HEK293 (cell line): ENCODE measurements around the gene DKKL1.

ENCODE experiments used
- CTCF ChIA-PET: fragments of 350-600 bp; formaldehyde crosslinking; extraction: SDS; loops from one replicate; lab custom pipeline; 2021; ENCODE audit warnings: antibody characterized with exemption; lab: Yijun Ruan, JAX
- POLR2A ChIA-PET: fragments of 300-600 bp; formaldehyde crosslinking; extraction: SDS; loops from one replicate; lab custom pipeline; 2020; ENCODE audit warnings: antibody characterized with exemption, inconsistent platforms; lab: Yijun Ruan, JAX
- H3K27ac ChIP-seq: fragments of 200-500 bp; sonication (Bioruptor generic); 2 replicates; pipeline ENCODE4 v1.5.1; 2014; ENCODE audit warnings: low read depth, low read length, control low read depth, inconsistent platforms; ENCODE audit errors: extremely low read depth
- H3K36me3 ChIP-seq, 2 experiments: fragments of 200-500 bp in 1 of 2; sonication (Bioruptor generic) in 1 of 2; 1 replicate in 1 of 2; 2 replicates in 1 of 2; pipeline ENCODE4 v1.5.1; 2014 to 2017; ENCODE audit warnings: inconsistent platforms in 2 of 2, low read length in 2 of 2; ENCODE audit not compliant: control insufficient read depth in 2 of 2, insufficient read depth in 1 of 2
- H3K4me1 ChIP-seq: fragments of 200-500 bp; sonication (Bioruptor generic); 2 replicates; pipeline ENCODE4 v1.5.1; 2014; ENCODE audit warnings: mild to moderate bottlenecking, low read length, inconsistent platforms; ENCODE audit not compliant: control insufficient read depth, insufficient read depth
- H3K4me3 ChIP-seq: 2 replicates; pipeline ENCODE4 v1.5.1; 2011; ENCODE audit warnings: low read depth, mild to moderate bottlenecking, control low read depth, low read length, moderate library complexity
- H3K9me3 ChIP-seq: fragments of 200-500 bp; sonication (Bioruptor generic); 2 replicates; pipeline ENCODE4 v1.5.1; 2014; ENCODE audit warnings: low read depth, low read length, inconsistent platforms; ENCODE audit not compliant: control insufficient read depth, insufficient read depth
- ATF2 ChIP-seq: fragments of 450-650 bp; formaldehyde crosslinking; IDR thresholded peaks from 2 replicates; pipeline ENCODE4 v1.5.1; 2016; ENCODE audit warnings: missing biosample characterization, missing genetic modification characterization, low read depth
- BCL6B ChIP-seq: fragments of 450-650 bp; formaldehyde crosslinking; IDR thresholded peaks from 2 replicates; pipeline ENCODE4 v1.5.1; 2017; ENCODE audit warnings: missing biosample characterization, missing genetic modification characterization
- CTCF ChIP-seq: fragments of 450-650 bp; formaldehyde crosslinking; IDR thresholded peaks from 2 replicates; pipeline ENCODE4 v1.5.1; 2016; ENCODE audit warnings: missing biosample characterization, missing genetic modification characterization
- FEZF1 ChIP-seq: fragments of 450-650 bp; formaldehyde crosslinking; IDR thresholded peaks from 2 replicates; pipeline ENCODE4 v1.5.1; 2016; ENCODE audit warnings: missing biosample characterization, missing genetic modification characterization
- GLI2 ChIP-seq: fragments of 450-650 bp; formaldehyde crosslinking; IDR thresholded peaks from 2 replicates; pipeline ENCODE4; 2017; ENCODE audit warnings: missing biosample characterization, missing genetic modification characterization, low read depth, borderline replicate concordance
- GLI4 ChIP-seq: fragments of 450-650 bp; formaldehyde crosslinking; IDR thresholded peaks from 2 replicates; pipeline ENCODE4 v1.5.1; 2016; ENCODE audit warnings: missing biosample characterization, missing genetic modification characterization
- IKZF3 ChIP-seq: fragments of 450-650 bp; IDR thresholded peaks from 2 replicates; pipeline ENCODE4 v1.5.0; 2018; ENCODE audit warnings: missing biosample characterization, mild to moderate bottlenecking, missing genetic modification characterization, moderate library complexity
- INSM2 ChIP-seq: fragments of 450-650 bp; formaldehyde crosslinking; IDR thresholded peaks from 2 replicates; pipeline ENCODE4 v1.5.1; 2016; ENCODE audit warnings: missing biosample characterization, missing genetic modification characterization
- MEIS1 ChIP-seq: sonication (generic); formaldehyde crosslinking; IDR thresholded peaks from 2 replicates; pipeline ENCODE4 v1.8.1; 2022; ENCODE audit warnings: missing genetic modification reagents, mild to moderate bottlenecking, borderline replicate concordance
- MYNN ChIP-seq: fragments of 450-650 bp; formaldehyde crosslinking; IDR thresholded peaks from 2 replicates; pipeline ENCODE4 v1.5.1; 2016; ENCODE audit warnings: missing biosample characterization, missing genetic modification characterization, borderline replicate concordance
- SP3 ChIP-seq: fragments of 450-650 bp; formaldehyde crosslinking; IDR thresholded peaks from 2 replicates; pipeline ENCODE4 v1.5.1; 2016; ENCODE audit warnings: missing biosample characterization, missing genetic modification characterization
- TCF7L2 ChIP-seq: IDR thresholded peaks from 2 replicates; pipeline ENCODE4 v1.6.1; 2011; ENCODE audit warnings: low read depth, mild to moderate bottlenecking, inconsistent platforms, low read length, moderate library complexity, borderline replicate concordance
- TRIM28 ChIP-seq: IDR thresholded peaks from 2 replicates; pipeline ENCODE4 v1.6.1; 2011; ENCODE audit warnings: low read length, control low read depth, borderline replicate concordance
- ZBTB20 ChIP-seq: fragments of 450-650 bp; formaldehyde crosslinking; IDR thresholded peaks from 2 replicates; pipeline ENCODE4 v1.5.1; 2016; ENCODE audit warnings: missing biosample characterization, missing genetic modification characterization
- ZFP37 ChIP-seq: fragments of 450-650 bp; formaldehyde crosslinking; IDR thresholded peaks from 2 replicates; pipeline ENCODE4 v1.5.1; 2016; ENCODE audit warnings: missing biosample characterization, missing genetic modification characterization
- ZNF121 ChIP-seq: fragments of 450-650 bp; formaldehyde crosslinking; IDR thresholded peaks from 2 replicates; pipeline ENCODE4 v1.5.1; 2016; ENCODE audit warnings: missing biosample characterization, missing genetic modification characterization
- ZNF366 ChIP-seq: fragments of 450-650 bp; formaldehyde crosslinking; conservative IDR thresholded peaks from 2 replicates; pipeline ENCODE4 v1.5.1; 2016; ENCODE audit warnings: missing biosample characterization, missing genetic modification characterization
- ZNF423 ChIP-seq: fragments of 450-650 bp; formaldehyde crosslinking; IDR thresholded peaks from 2 replicates; pipeline ENCODE4 v1.5.1; 2016; ENCODE audit warnings: missing biosample characterization, missing genetic modification characterization
- ZNF513 ChIP-seq: fragments of 450-650 bp; IDR thresholded peaks from 2 replicates; pipeline ENCODE4 v1.5.1; 2018; ENCODE audit warnings: missing biosample characterization, missing genetic modification characterization
- ZNF548 ChIP-seq: fragments of 450-650 bp; formaldehyde crosslinking; IDR thresholded peaks from 2 replicates; pipeline ENCODE4 v1.5.1; 2016; ENCODE audit warnings: missing biosample characterization, missing genetic modification characterization
- ZNF580 ChIP-seq: fragments of 450-650 bp; formaldehyde crosslinking; IDR thresholded peaks from 2 replicates; pipeline ENCODE4 v1.5.1; 2016; ENCODE audit warnings: missing biosample characterization, missing genetic modification characterization
- ZNF670 ChIP-seq: fragments of 450-650 bp; formaldehyde crosslinking; IDR thresholded peaks from 2 replicates; pipeline ENCODE4 v1.5.1; 2016; ENCODE audit warnings: missing biosample characterization, missing genetic modification characterization, low read depth
- ZNF692 ChIP-seq: fragments of 450-650 bp; formaldehyde crosslinking; IDR thresholded peaks from 2 replicates; pipeline ENCODE4 v1.5.1; 2016; ENCODE audit warnings: missing biosample characterization, missing genetic modification characterization
- ZNF76 ChIP-seq: fragments of 450-650 bp; formaldehyde crosslinking; IDR thresholded peaks from 2 replicates; pipeline ENCODE4; 2016; ENCODE audit warnings: low read depth, missing biosample characterization, missing genetic modification characterization, borderline replicate concordance
- ZSCAN18 ChIP-seq: fragments of 450-650 bp; formaldehyde crosslinking; IDR thresholded peaks from 2 replicates; pipeline ENCODE4 v1.5.1; 2016; ENCODE audit warnings: missing biosample characterization, missing genetic modification characterization

DKKL1 gene

GRCh38 chr19:49391581-49392399 is 28.1 kb downstream of the DKKL1 start (continued):
- TF ChIP-seq SP3 (tag by site-specific recombination), result peak; percentile 41
- peak; percentile 31; the same call in 1 of the 2 replicates for TF ChIP-seq ZNF580 (tag by site-specific recombination)
- peak; percentile 94 for TF ChIP-seq CTCF (tag by site-specific recombination)
- TF ChIP-seq ZNF692 (tag by site-specific recombination), result peak; percentile 48; the same call in 1 of the 2 replicates
- TF ChIP-seq ZNF366, result peak; percentile 98
- TF ChIP-seq MEIS1 (CRISPR knock-in tag), result no peak
- TF ChIP-seq ZNF423 (tag by site-specific recombination), result no peak
- TF ChIP-seq ZFP37 (tag by site-specific recombination), result 0 out of 2 replicates have a peak, but pooled peaks have one; percentile 70
- TF ChIP-seq BCL6B (tag by site-specific recombination), result 0 out of 2 replicates have a peak, but pooled peaks have one; percentile 5

GRCh38 chr19:49393881-49394280 is 30.2 kb downstream of the DKKL1 start:
- ChIA-PET CTCF (interaction anchor here (0.5 to 5.0 kb wide), 11 partner anchors 9 to 166 kb away, joined by 3 to 59 read pairs (median 4); no protein-coding TSS in a partner anchor), POLR2A (interaction anchor here (0.5 to 1.1 kb wide), 2 partner anchors 49 to 188 kb away, joined by 3 to 6 read pairs; no protein-coding TSS in a partner anchor)
- Histone ChIP-seq H3K27ac (no peak overlapping the region), H3K36me3 (no peaks in the 10 kb centered on the region), H3K4me3 (no peak overlapping the region), H3K4me1 (no peaks in the 10 kb centered on the region), H3K9me3 (no peaks in the 10 kb centered on the region)
- TF ChIP-seq ZNF513 (no peak), IKZF3 (no peak), GLI4 (no peak), ATF2 (tag by site-specific recombination) (no peak), ZSCAN18 (tag by site-specific recombination) (no peak), GLI2 (tag by site-specific recombination) (no peak), ZNF670 (tag by site-specific recombination) (no peak), INSM2 (tag by site-specific recombination) (no peak), ZNF76 (no peak), ZNF548 (no peak), ZBTB20 (tag by site-specific recombination) (no peak), TRIM28 (no peak), MYNN (no peak), FEZF1 (tag by site-specific recombination) (no peak), TCF7L2 (no peak), ZNF121 (tag by site-specific recombination) (no peak)
